BLaER1 (cell line): ENCODE results near the gene PPCDC.
"Not testable (repeated sequence)": the region's sequence is repeated elsewhere in the genome, so short reads cannot be mapped to it uniquely, and the experiment has no call there.

ENCODE experiments used
- H3K27ac ChIP-seq: shearing (Covaris generic); formaldehyde crosslinking; 2 replicates; pipeline ENCODE4 v1.8.1; 2022
- H3K27me3 ChIP-seq: shearing (Covaris generic); formaldehyde crosslinking; 2 replicates; pipeline ENCODE4 v1.8.1; 2022
- H3K36me3 ChIP-seq: shearing (Covaris generic); formaldehyde crosslinking; 2 replicates; pipeline ENCODE4 v1.8.1; 2022
- H3K4me1 ChIP-seq: shearing (Covaris generic); formaldehyde crosslinking; 2 replicates; pipeline ENCODE4 v1.8.1; 2022
- H3K4me2 ChIP-seq: shearing (Covaris generic); formaldehyde crosslinking; 2 replicates; pipeline ENCODE4 v1.8.1; 2022
- H3K4me3 ChIP-seq: shearing (Covaris generic); formaldehyde crosslinking; 2 replicates; pipeline ENCODE4 v1.8.1; 2022
- H3K9ac ChIP-seq: shearing (Covaris generic); formaldehyde crosslinking; 2 replicates; pipeline ENCODE4 v1.8.1; 2022
- H3K9me3 ChIP-seq: shearing (Covaris generic); formaldehyde crosslinking; 2 replicates; pipeline ENCODE4 v1.8.1; 2022
- H4K20me1 ChIP-seq: shearing (Covaris generic); formaldehyde crosslinking; 2 replicates; pipeline ENCODE4 v1.8.1; 2022
- Cebpa-rat ChIP-seq: shearing (Covaris generic); IDR thresholded peaks from 2 replicates; pipeline ENCODE4 v1.8.1; 2022

PPCDC gene

DNA sequence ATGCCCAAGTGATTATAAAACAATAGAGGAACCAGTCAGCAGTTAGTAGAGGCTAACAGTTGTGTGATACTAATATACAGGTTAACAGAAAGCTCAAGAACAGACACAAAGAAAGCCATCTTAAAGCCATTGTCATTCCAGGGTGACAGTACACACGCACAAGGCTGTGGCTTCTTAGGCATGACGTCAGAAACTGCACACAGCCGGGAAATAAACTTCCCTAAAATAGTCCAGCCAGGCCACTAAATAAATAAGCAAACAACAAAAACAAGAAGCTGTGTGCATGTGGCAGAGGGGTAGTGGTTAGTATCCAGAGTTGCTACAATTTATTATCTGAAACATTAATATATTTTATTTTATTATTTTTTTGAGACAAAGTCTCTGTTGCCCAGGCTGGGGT is 49.8 kb downstream of the PPCDC start:
- Histone ChIP-seq H3K4me3 (no peak overlapping the region), H3K4me1 (0 out of 2 replicates have a peak, but pooled peaks cover 5% of the 10 kb centered on the region), H3K9me3 (peaks cover 34% of the 10 kb centered on the region), H4K20me1 (no peaks in the 10 kb centered on the region), H3K27ac (no peak overlapping the region), H3K9ac (no peak overlapping the region), H3K4me2 (no peak overlapping the region), H3K36me3 (peaks cover 8% of the 10 kb centered on the region; the same call in 1 of the 2 replicates), H3K27me3 (no peaks in the 10 kb centered on the region)
- TF ChIP-seq Cebpa-rat = no peak

DNA sequence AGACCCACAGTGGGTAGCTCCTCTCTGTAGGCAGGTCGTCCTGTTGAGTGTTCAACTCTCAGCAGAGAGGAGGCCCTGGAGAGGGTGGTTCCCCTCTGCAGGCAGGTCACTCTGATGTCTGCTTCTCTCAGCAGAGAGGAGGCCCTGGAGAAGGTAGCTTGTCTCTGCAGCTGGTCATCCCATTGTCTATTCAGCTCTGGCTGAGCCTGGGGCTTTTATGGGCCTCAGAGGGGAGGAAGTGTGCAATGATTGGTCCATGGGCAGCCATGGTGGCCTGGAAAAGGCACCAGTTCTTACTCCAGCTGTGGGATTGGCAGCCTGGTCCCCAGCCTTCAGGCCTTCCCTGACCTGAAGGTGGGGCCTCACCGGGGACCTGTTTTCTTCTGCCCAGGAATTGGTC is 52.9 kb downstream of the PPCDC start:
- no peaks in the 10 kb centered on the region for H4K20me1 ChIP-seq

DNA sequence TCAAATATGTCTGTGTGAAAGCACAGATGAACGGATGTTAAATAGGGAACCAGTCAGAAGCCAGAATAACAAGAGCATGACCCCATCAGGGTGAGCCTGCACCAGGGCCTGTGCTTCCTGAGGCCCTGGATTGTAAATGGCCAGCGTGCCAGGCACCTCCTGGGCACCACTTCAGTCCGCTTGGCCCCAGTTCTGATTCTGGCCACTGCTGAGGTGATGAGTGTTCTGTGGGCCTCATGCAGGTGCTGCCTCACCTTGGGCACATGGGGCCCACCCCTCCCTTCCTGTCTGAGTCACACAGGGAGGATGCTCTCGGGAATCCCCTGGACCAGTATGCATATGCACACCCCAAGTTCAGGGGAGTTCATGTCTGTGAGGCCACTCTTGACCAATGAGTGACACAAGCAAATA is 54.2 kb downstream of the PPCDC start:
- H3K4me1 ChIP-seq, H3K27ac ChIP-seq, H3K9ac ChIP-seq, H3K36me3 ChIP-seq, H4K20me1 ChIP-seq, H3K4me2 ChIP-seq, H3K27me3 ChIP-seq, H3K4me3 ChIP-seq: not testable (repeated sequence)
- H3K9me3 ChIP-seq = peaks cover 34% of the 10 kb centered on the region

More for the DNA sequence above, 52.9 kb downstream of the PPCDC start:
- H3K9ac ChIP-seq = no peak overlapping the region
- no peak for TF ChIP-seq Cebpa-rat
- H3K9me3 ChIP-seq = peaks cover 34% of the 10 kb centered on the region
- H3K27me3 ChIP-seq = no peaks in the 10 kb centered on the region
- H3K4me3 ChIP-seq = 0 out of 2 replicates have a peak overlapping the region, but pooled peaks have one; percentile 14
- H3K4me2 ChIP-seq = no peak overlapping the region
- H3K27ac ChIP-seq = no peak overlapping the region
- H3K36me3 ChIP-seq = peaks cover 8% of the 10 kb centered on the region; the same call in 1 of the 2 replicates
- H3K4me1 ChIP-seq = no peaks in the 10 kb centered on the region

DNA sequence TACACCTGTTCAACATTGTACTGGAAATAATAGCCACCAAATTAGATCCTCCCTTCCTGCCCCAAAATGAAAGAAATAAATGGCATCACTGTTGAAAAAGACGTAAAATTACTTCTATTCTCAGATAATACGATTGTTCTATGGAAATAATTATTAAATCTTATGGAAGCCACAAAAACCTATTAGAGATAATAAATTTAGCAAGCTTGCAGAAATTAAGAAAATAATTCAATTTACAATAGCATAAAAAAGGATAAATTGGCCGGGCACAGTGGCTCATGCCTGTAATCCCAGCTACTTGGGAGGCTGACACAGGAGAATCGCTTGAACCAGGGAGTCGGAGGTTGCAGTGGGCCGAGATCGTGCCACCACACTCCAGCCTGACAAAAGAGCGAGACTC is 57.8 kb downstream of the PPCDC start:
- no peak for TF ChIP-seq Cebpa-rat
- no peak overlapping the region for H3K9ac ChIP-seq
- no peak overlapping the region for H3K27ac ChIP-seq
- no peaks in the 10 kb centered on the region for H3K27me3 ChIP-seq
- peaks cover 7% of the 10 kb centered on the region; the same call in 1 of the 2 replicates for H3K36me3 ChIP-seq
- no peak overlapping the region for H3K4me2 ChIP-seq
- no peaks in the 10 kb centered on the region for H3K4me1 ChIP-seq
- peaks cover 12% of the 10 kb centered on the region for H3K9me3 ChIP-seq
- H4K20me1 ChIP-seq = no peaks in the 10 kb centered on the region
- no peak overlapping the region for H3K4me3 ChIP-seq

DNA sequence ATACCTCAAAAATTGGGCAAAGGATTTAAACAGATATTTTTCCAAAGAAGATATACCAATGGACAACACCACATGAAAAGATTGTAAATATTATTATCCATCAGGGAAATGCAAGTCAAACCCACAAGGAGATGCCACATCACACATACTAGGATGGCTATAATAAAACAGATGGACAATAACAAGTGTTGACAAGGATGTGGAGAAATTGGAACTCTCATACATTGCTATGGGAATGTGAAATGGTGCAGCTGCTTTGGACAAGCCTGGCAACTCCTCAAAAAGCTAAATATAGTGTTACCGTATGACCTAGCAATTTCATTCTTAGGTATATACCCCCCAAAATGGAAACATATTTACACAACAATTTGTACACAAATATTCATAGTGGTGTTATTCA is 59.3 kb downstream of the PPCDC start:
- Histone ChIP-seq H3K27ac (no peak overlapping the region), H3K4me2 (no peak overlapping the region), H3K4me1 (no peaks in the 10 kb centered on the region), H3K9ac (no peak overlapping the region), H3K36me3 (no peaks in the 10 kb centered on the region), H3K27me3 (no peaks in the 10 kb centered on the region), H3K9me3 (peaks cover 16% of the 10 kb centered on the region), H3K4me3 (no peak overlapping the region), H4K20me1 (no peaks in the 10 kb centered on the region)
- no peak for TF ChIP-seq Cebpa-rat

DNA sequence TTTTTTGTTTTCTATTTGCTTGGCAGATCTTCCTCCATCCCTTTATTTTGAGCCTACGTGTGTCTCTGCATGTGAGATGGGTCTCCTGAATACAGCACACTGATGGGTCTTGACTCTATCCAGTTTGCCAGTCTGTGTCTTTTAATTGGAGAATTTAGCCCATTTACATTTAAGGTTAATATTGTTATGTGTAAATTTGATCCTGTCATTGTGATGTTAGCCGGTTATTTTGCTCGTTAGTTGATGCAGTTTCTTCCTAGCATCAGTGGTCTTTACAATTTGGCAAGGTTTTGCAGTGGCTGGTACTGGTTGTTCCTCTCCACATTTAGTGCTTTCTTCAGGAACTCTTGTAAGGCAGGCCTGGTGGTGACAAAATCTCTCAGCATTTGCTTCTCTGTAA is 62.3 kb downstream of the PPCDC start:
- peaks cover 16% of the 10 kb centered on the region for H3K9me3 ChIP-seq
- H3K4me1 ChIP-seq, H3K4me2 ChIP-seq, H3K4me3 ChIP-seq, H3K27me3 ChIP-seq, H4K20me1 ChIP-seq, H3K9ac ChIP-seq, H3K36me3 ChIP-seq, H3K27ac ChIP-seq: not testable (repeated sequence)

DNA sequence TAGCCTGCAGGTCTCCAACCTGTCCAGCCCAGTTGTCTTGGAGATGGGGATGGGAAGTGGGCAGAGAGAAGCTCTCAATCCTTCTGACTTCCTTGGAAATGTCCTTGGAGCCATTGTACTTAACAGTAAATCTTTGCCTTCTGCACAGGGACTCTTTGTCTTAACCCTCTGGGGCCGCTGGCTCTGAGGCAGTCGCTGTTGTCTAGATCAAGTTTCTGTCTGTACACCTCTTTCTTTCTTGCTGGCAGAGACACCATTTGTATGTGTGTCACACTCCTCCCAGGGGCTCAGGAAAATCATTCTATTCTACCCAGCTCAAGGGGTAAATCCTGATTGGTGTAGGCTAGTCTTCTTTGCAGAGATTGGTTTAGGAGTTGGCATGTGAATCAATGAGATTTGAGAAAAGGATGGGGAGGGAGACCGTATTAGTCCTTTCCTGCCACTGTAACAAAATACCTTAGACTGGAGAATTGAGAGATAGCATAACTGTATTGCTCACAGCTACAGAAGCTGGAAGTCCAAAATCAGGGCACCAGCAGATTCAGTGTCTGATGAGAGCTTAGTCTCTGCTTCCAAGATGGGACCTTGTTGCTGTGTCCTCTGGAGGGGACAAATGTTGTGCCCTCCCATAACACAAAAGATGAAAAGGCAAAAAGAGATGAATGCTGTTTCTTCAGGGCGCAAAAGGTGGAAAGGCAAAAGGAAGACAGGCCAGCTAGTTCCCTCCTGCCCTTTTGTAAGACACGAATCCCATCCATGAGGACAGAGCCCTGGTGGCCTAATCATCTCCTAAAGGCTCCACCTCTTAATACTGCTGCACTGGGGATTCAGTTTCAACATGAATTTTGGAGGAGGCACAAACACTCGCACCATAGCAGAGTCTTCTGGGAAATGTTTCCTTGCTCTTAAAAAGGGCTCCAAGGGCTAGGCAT is 66.3 kb downstream of the PPCDC start:
- H3K27me3 ChIP-seq = no peaks in the 10 kb centered on the region
- no peak for TF ChIP-seq Cebpa-rat
- no peaks in the 10 kb centered on the region for H3K36me3 ChIP-seq
- H3K27ac ChIP-seq = no peak overlapping the region
- no peak overlapping the region for H3K4me2 ChIP-seq
- H3K9ac ChIP-seq = no peak overlapping the region
- no peaks in the 10 kb centered on the region for H4K20me1 ChIP-seq
- H3K9me3 ChIP-seq = peaks cover 16% of the 10 kb centered on the region
- H3K4me3 ChIP-seq = no peak overlapping the region
- no peaks in the 10 kb centered on the region for H3K4me1 ChIP-seq

DNA sequence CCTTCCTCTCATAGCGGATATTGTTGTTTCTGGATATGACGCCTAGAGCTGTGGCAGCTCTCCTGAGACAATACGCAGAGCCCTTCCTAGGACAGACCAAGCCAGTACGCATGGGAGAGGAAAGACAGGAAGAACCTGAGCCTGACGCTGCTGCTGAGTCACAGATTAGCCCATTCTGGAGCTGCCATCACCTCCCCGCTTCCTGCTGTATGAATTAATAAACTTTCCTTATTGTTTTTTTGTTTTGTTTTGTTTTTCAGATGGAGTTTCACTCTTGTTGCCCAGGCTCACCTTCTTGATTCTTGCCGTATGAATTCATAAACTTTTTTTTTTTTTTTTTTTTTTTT is 67.0 kb downstream of the PPCDC start:
- H3K4me1 ChIP-seq = no peaks in the 10 kb centered on the region
- no peak overlapping the region for H3K4me3 ChIP-seq
- no peak overlapping the region for H3K4me2 ChIP-seq
- no peaks in the 10 kb centered on the region for H3K36me3 ChIP-seq
- H3K9ac ChIP-seq = no peak overlapping the region
- peaks cover 16% of the 10 kb centered on the region for H3K9me3 ChIP-seq
- no peak for TF ChIP-seq Cebpa-rat
- no peaks in the 10 kb centered on the region for H3K27me3 ChIP-seq
- no peak overlapping the region for H3K27ac ChIP-seq
- no peaks in the 10 kb centered on the region for H4K20me1 ChIP-seq

DNA sequence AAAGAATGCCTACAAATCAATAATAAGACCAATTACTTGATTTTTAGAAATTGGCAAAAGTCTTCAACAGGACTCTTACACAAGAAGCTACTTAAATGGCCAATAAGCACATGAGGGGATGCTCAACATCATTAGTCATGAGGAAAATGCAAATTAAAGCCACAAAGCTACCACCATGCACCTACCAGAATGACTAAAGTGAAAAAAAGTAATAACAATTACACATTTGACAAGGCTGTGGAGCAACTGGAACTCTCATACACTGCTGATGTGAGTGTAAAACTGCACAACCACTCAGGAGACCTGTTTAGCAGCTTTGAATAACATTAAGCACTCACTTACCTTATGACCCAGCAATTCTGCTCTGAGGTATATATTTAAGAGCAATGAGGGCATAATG is 68.4 kb downstream of the PPCDC start:
- Histone ChIP-seq H3K27me3 (no peaks in the 10 kb centered on the region), H3K9me3 (peaks cover 6% of the 10 kb centered on the region), H3K4me2 (no peak overlapping the region), H3K36me3 (no peaks in the 10 kb centered on the region), H4K20me1 (no peaks in the 10 kb centered on the region), H3K4me3 (no peak overlapping the region), H3K4me1 (no peaks in the 10 kb centered on the region), H3K27ac (no peak overlapping the region), H3K9ac (no peak overlapping the region)
- TF ChIP-seq Cebpa-rat = no peak

DNA sequence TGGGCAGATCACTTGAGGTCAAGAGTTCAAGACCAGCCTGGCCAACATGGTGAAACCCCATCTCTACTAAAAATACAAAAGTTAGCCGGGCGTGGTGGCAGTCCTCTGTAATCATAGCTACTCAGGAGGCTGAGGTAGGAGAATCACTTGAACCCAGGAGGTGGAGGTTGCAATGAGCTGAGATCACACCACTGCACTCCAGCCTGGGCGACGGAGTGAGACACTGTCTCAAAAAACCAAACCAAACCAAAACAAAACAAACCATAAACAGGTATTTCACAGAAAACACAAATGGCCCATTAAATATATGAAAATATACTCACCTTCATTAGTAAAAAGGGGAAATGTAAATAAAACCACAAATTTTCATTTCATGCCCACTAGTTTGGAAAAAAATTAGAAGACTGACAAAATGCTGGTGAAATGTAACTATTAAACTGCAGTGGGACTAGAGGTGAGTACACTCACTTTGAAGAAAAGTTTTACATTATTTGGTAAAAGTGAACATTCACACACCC is 71.6 kb downstream of the PPCDC start:
- H3K27me3 ChIP-seq, H3K4me1 ChIP-seq, H4K20me1 ChIP-seq, H3K4me2 ChIP-seq, H3K9ac ChIP-seq, H3K27ac ChIP-seq, H3K4me3 ChIP-seq, H3K9me3 ChIP-seq, H3K36me3 ChIP-seq: not testable (repeated sequence)
